GM18868 (cell line): ENCODE data around the gene SPEM3.

Source experiments
- ATAC-seq: cut with Tn5 transposase; IDR thresholded peaks from one replicate; pipeline ENCODE4 v1.9.1; 2021; ENCODE audit warnings: mild to moderate bottlenecking, moderate library complexity; ENCODE audit not compliant: unreplicated experiment

SPEM3 gene

GRCh38 chr17:7419819-7420610 lies 8.6 kb upstream of the SPEM3 start, which contains the start of gene SPEM1:
TSS of gene SPEM1 (plus strand) at chr17:7420324. CDS start at chr17:7420385, 61 bp downstream.
- ATAC-seq = no peak

- no peak for ATAC-seq
Measured at GRCh38 chr17:7421186-7421585, 7.5 kb upstream of the SPEM3 start.

DNA sequence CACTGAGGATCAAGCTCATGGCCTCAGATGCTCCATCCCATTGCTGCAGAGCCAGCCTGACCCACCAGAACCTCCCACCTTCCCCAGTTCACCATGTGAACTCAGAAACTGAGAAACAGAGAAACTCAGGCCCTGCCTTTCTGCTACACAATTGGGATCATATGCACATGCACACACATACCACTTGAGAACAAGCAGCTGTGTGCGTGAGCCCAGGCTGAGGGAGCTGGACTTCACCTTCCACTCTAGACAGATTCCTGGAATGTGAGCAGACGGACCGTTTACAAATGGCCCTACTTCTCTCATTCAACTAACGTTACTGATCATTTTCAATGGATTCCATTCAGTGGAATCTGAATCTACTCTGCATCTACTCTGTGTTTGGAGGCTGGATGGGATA lies 5.0 kb upstream of the SPEM3 start:
- no peak for ATAC-seq

- no peak for ATAC-seq
Measured at GRCh38 chr17:7425316-7425715, 3.3 kb upstream of the SPEM3 start, which contains the start of gene SPEM2. TSS of gene SPEM2 (plus strand) at chr17:7425616. CDS start at chr17:7425689, 73 bp downstream.

- no peak for ATAC-seq
Measured at GRCh38 chr17:7425756-7426155, 2.9 kb upstream of the SPEM3 start.

DNA sequence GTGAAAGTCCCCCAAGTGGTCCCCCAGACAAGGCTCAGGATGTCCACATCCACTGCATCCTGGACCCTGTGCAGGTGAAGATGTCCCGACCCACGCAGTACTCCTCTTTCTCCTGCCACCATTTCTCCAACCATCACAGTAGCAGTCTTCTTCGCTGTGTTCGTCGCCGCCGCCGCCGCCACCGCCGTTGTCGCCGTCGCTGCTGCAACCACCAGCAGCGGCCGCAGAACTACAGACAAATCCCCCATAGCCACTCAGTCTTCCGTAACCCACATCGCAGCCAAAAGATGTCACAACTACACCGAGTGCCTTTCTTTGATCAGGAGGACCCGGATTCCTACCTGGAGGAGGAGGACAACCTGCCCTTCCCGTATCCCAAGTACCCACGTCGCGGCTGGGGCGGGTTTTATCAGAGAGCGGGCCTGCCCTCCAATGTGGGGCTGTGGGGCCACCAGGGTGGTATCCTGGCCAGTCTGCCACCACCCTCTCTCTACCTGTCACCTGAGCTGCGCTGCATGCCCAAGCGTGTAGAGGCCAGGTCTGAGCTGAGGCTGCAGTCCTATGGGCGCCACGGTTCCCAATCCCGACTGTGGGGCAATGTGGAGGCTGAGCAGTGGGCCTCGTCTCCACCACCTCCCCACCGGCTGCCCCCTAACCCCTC lies 2.3 kb upstream of the SPEM3 start:
- no peak for ATAC-seq

GRCh38 chr17:7426896-7427489 lies 1.7 kb upstream of the SPEM3 start:
- no peak for ATAC-seq

- ATAC-seq = no peak
Measured at GRCh38 chr17:7427549-7427948, 1.1 kb upstream of the SPEM3 start.

DNA sequence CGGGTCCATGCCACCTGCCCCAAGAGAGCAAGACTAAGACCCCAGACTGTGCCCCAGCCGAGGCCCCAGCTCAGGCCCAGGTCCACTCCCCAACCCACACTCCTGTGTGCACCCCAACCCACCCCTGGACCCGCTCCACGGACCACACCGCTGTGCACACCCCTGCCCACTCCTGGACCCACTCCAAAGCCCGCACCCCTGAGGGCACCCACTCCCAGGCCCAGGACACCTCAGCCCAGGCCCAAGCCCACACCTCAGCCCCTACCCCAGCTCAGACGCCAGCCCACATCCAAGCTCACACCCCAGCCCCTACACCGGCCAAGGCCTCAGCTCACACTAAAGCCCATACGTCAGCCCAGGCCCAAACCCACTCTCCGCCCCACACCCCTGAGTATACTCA lies 1.1 kb downstream of the SPEM3 start:
- ATAC-seq = no peak

DNA sequence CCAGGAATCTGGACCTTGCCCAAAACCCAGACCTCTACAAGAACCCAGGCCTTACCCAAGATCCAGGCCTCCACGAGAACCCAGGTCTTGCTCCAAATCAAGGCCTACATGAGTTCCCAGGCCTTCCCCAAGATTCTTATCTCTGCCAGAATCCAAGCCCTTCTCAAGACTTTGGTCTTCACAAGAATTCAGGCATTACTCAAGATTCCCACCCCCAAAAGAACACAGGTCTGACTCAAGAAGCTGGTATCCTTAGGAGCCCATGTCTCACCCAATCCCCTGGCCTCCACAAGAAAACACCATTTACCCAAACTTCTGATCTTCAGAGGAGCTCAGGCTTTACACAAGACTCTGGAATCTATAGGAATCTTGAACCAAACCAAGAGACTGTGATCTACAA lies 2.6 kb downstream of the SPEM3 start:
- ATAC-seq = no peak

DNA sequence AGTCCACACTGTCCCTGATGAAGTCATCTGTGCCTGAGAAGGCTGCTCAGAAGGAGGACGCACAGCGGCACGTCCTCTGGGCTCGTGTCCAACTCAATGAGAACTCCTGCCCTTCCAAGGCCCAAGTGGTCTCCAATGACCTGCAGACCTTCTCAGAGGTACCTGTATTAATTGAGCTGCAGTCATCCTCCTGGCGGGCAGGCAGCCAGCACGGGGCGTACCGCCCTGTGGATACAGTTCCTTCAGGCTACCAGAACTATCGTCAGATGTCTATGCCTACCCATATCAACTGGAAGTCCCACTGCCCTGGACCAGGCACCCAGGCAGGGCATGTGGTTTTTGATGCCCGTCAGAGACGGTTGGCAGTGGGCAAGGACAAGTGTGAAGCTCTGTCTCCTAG lies 3.6 kb downstream of the SPEM3 start:
- no peak for ATAC-seq

DNA sequence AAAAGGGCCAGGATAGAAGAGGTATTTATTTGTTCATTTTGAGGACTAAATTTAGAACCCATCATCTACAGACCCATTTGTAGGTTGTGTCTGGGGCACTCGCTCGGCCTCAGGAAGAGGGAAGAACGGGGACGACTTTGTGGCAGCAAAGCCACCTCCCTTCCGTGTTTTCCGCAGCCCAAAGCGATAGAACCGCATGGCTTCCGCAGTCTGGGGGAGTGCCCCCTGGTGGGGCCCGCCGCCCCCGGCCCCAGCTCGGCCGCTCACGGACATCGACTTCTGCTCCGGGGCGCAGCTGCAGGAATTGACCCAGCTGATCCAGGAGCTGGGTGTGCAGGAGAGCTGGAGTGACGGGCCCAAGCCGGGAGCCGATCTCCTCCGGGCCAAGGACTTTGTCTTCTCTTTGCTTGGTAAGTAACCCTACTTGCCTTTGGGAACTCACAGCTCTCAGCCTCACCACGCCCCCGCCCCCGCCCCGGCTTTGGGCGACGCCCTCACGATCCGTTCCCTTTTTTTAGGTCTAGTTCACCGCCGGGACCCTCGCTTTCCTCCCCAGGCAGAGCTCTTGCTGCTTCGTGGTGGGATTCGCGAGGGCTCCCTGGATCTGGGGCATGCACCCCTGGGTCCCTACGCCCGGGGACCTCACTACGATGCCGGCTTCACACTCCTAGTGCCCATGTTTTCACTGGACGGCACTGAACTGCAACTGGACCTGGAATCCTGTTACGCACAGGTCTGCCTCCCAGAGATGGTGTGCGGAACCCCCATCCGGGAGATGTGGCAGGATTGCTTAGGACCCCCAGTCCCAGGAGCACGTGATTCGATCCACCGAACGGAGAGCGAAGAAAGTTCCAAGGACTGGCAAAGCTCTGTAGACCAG lies 7.3 kb downstream of the SPEM3 start:
- ATAC-seq = peak; percentile 4

GRCh38 chr17:7436556-7437368 lies 8.1 kb downstream of the SPEM3 start:
- peak; percentile 38 for ATAC-seq

DNA sequence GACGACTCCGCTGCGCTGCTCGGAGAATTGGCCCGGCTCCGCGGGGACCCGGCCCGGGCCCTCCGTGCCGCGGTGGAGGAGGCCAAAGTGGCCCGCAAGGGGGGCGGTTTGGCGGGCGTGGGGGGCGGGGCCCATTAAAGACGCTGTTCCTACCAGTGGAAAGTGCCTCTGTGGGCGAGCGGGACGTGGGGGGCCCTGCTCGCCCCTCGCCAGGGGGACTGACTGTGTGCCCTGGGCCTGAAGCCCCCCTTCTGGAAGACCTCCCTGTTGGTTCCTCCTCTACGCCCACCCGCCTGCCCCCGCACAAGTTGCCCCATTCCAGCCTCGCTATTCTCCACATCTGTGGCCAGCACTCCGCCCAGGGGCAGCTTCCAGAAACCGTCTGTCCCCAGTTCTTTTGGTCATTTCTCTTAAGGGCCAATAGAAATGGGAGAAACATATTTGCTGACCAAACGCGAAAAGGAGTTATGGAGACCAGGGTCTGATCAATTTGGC lies 8.8 kb downstream of the SPEM3 start:
- ATAC-seq = no peak

DNA sequence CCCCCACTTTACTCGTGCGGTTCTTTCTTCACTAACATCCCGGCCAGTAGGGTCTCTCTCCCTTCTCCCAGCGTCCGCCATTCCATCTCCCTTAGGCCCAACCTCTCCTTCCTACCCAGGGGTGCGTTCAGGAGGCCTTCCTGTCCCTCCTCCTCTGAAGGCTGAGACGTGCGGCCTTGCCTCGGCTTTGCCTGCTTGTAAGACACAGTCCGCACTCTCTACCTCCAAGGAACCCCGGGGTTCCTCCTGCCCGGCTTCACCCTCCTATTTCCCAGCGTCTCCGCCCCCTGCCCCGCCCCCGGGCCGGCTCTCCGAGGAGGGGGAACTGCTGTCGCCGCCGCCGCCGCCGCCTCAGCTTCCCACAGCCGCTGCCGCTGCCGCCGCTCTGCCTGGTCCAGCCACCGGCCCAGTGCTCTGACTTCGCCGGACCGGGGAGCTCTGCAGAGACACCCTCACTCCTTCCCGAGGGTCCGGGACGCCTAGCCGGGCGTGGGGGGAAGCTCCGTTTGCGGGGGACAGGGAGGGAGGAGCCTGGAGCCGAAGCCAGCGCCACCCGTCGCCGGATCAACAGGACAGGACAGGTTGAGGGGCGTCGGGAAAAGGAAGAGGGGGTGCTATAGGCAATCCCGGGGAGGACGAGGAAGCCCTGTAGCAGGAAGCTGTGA lies 9.4 kb downstream of the SPEM3 start:
- no peak for ATAC-seq

GRCh38 chr17:7438656-7439460 lies 10.2 kb downstream of the SPEM3 start:
- ATAC-seq = no peak

GRCh38 chr17:7439462-7440112 lies 10.9 kb downstream of the SPEM3 start, which contains the start of gene FGF11:
TSS of gene FGF11 (plus strand) at chr17:7439512. CDS start at chr17:7439621, 109 bp downstream.
- no peak for ATAC-seq
